Measurements from ENCODE around the gene RNU6-9. TPM values are rescaled to one million over a fixed set of nuclear protein-coding genes. Genes with fewer than 3 reads are reported as not detected.
A peak's percentile ranks its signal among the peaks of the same experiment; 100 is the strongest.

Gene RNU6-9
- total and polyA plus RNA-seq, 11 donors = not detected

- no peak for DNase-seq
- ATAC-seq = no peak
- peaks cover 0 to 10% (median 0%) of the 10 kb centered on the region in 9 donors for H3K36me3 ChIP-seq
- H3K4me3 ChIP-seq = no peak overlapping the region
- no peak overlapping the region for H3K27ac ChIP-seq
- H3K9me3 ChIP-seq = peaks cover 0 to 2% (median 0%) of the 10 kb centered on the region in 12 donors
- 89 to 93% (median 91%) methylated on average over 19 to 23 of the region's 23 CpGs for WGBS, 4 donors
- intact Hi-C loops (cut with DNase I) = loop anchor here in 1 of 10 donors (5.0 kb wide), 1 partner anchor 39 kb away; no protein-coding TSS in a partner anchor
- peaks cover 0 to 46% (median 24%) of the 10 kb centered on the region in 12 donors for H3K4me1 ChIP-seq
- no peaks in the 10 kb centered on the region for H3K27me3 ChIP-seq
- TF ChIP-seq CTCF (IDR thresholded peaks at IDR 0.05) = no peak
- no peak for TF ChIP-seq POLR2A (IDR thresholded peaks at IDR 0.05)
Observed at GRCh38 chr19:938233-938923, 45.1 kb downstream of the RNU6-9 start.

GRCh38 chr19:939439-939838, 46.2 kb downstream of the RNU6-9 start:
- H3K36me3 ChIP-seq = peaks cover 0 to 10% (median 0%) of the 10 kb centered on the region in 9 donors
- 91 to 94% (median 92%) methylated on average over 22 of the region's 22 CpGs for WGBS, 4 donors
- H3K27ac ChIP-seq = no peak overlapping the region
- no peak overlapping the region for H3K4me3 ChIP-seq
- ATAC-seq = no peak
- peaks cover 0 to 4% (median 0%) of the 10 kb centered on the region in 12 donors for H3K9me3 ChIP-seq
- H3K27me3 ChIP-seq = no peaks in the 10 kb centered on the region
- peak in 1 of 5 donors; percentile 6 for DNase-seq
- intact Hi-C loops (cut with DNase I) = loop anchor here in 1 of 10 donors (5.0 kb wide), 1 partner anchor 38 kb away; no protein-coding TSS in a partner anchor
- TF ChIP-seq CTCF (IDR thresholded peaks at IDR 0.05) (no peak), POLR2A (IDR thresholded peaks at IDR 0.05) (no peak)
- peaks cover 0 to 36% (median 14%) of the 10 kb centered on the region in 12 donors for H3K4me1 ChIP-seq

GRCh38 chr19:939922-940321, 46.6 kb downstream of the RNU6-9 start:
- Histone ChIP-seq H3K27ac (peak overlapping the region in 6 of 12 donors; percentile 67 to 89 (median 86)), H3K4me3 (no peak overlapping the region), H3K36me3 (peaks cover 0 to 10% (median 0%) of the 10 kb centered on the region in 9 donors), H3K4me1 (peaks cover 0 to 31% (median 9%) of the 10 kb centered on the region in 12 donors), H3K9me3 (peaks cover 0 to 4% (median 0%) of the 10 kb centered on the region in 12 donors), H3K27me3 (no peaks in the 10 kb centered on the region)
- WGBS, 4 donors = 94 to 98% (median 98%) methylated on average over 7 of the region's 7 CpGs
- no peak for ATAC-seq
- TF ChIP-seq CTCF (IDR thresholded peaks at IDR 0.05) (no peak), POLR2A (IDR thresholded peaks at IDR 0.05) (no peak)
- peak in 1 of 5 donors; percentile 6 for DNase-seq
- intact Hi-C loops (cut with DNase I) = loop anchor here in 1 of 10 donors (5.0 kb wide), 1 partner anchor 37 kb away; no protein-coding TSS in a partner anchor

GRCh38 chr19:940591-941291, 47.5 kb downstream of the RNU6-9 start:
- no peaks in the 10 kb centered on the region for H3K27me3 ChIP-seq
- intact Hi-C loops (cut with DNase I) = no loop called here
- H3K4me1 ChIP-seq = peaks cover 0 to 23% (median 4%) of the 10 kb centered on the region in 12 donors
- TF ChIP-seq POLR2A (IDR thresholded peaks at IDR 0.05) (no peak), CTCF (IDR thresholded peaks at IDR 0.05) (peak in 1 of 12 donors; percentile 14)
- H3K27ac ChIP-seq = peak overlapping the region in 11 of 12 donors; percentile 67 to 89 (median 82)
- peak in 3 of 4 donors; percentile 81 to 87 (median 85) for ATAC-seq
- DNase-seq = peak; percentile 66 to 84 (median 69)
- peaks cover 0 to 10% (median 0%) of the 10 kb centered on the region in 9 donors for H3K36me3 ChIP-seq
- peak overlapping the region in 11 of 12 donors; percentile 22 to 55 (median 42) for H3K4me3 ChIP-seq
- H3K9me3 ChIP-seq = peaks cover 0 to 4% (median 0%) of the 10 kb centered on the region in 12 donors
- 36 to 78% (median 52%) methylated on average over 4 to 64 of the region's 64 CpGs for WGBS, 4 donors

Data from heart left ventricle (tissue), 16 donors.